IPS-NIHi11 (cell line): ENCODE measurements around the gene THAP2.
A peak's percentile ranks its signal among the peaks of the same experiment; 100 is the strongest.

Experiments
- DNase-seq: peaks from one replicate; pipeline ENCODE4 v3.0.0; 2012; ENCODE audit warnings: mixed read lengths, low spot score

Gene THAP2

GRCh38 chr12:71663561-71664410 lies at the start of gene THAP2, which contains the start of gene ZFC3H1:
Gene THAP2, plus strand, starts transcription at chr12:71664301. Its CDS starts 209 bp downstream, at chr12:71664510.
Gene ZFC3H1, minus strand, starts transcription at chr12:71663848. Its CDS starts 238 bp downstream, at chr12:71663610.
- DNase-seq = peak; percentile 92

GRCh38 chr12:71621938-71622337 lies 42.2 kb upstream of the THAP2 start:
- DNase-seq = no peak

- DNase-seq = no peak
These were observed 38.6 kb upstream of the THAP2 start for GRCh38 chr12:71625476-71625875.

- DNase-seq = no peak
These were observed 38.0 kb upstream of the THAP2 start for GRCh38 chr12:71626098-71626497.

GRCh38 chr12:71626768-71627167 lies 37.3 kb upstream of the THAP2 start:
- DNase-seq = no peak

- DNase-seq = no peak
These were observed 36.6 kb upstream of the THAP2 start for GRCh38 chr12:71627438-71628002.

- peak; percentile 77 for DNase-seq
These were observed 27.4 kb upstream of the THAP2 start for GRCh38 chr12:71636704-71637115.

GRCh38 chr12:71638499-71638898 lies 25.6 kb upstream of the THAP2 start:
- no peak for DNase-seq

- peak; percentile 14 for DNase-seq
These were observed 24.8 kb upstream of the THAP2 start for GRCh38 chr12:71639341-71639760.

- DNase-seq = no peak
These were observed 23.8 kb upstream of the THAP2 start for GRCh38 chr12:71640316-71640715.

GRCh38 chr12:71641390-71641789 lies 22.7 kb upstream of the THAP2 start:
- no peak for DNase-seq

GRCh38 chr12:71642264-71642663 lies 21.8 kb upstream of the THAP2 start:
- DNase-seq = no peak

- DNase-seq = no peak
These were observed 18.8 kb upstream of the THAP2 start for GRCh38 chr12:71645268-71645667.

GRCh38 chr12:71646512-71646911 lies 17.6 kb upstream of the THAP2 start:
- no peak for DNase-seq

- no peak for DNase-seq
These were observed 15.6 kb upstream of the THAP2 start for GRCh38 chr12:71648537-71648936.

- no peak for DNase-seq
These were observed 14.7 kb upstream of the THAP2 start for GRCh38 chr12:71649401-71649800.

- no peak for DNase-seq
These were observed 11.4 kb upstream of the THAP2 start for GRCh38 chr12:71652656-71653055.

GRCh38 chr12:71653137-71653536 lies 11.0 kb upstream of the THAP2 start:
- DNase-seq = no peak

GRCh38 chr12:71654200-71654599 lies 9.9 kb upstream of the THAP2 start:
- no peak for DNase-seq

- DNase-seq = no peak
These were observed 8.6 kb upstream of the THAP2 start for GRCh38 chr12:71655495-71655894.

- DNase-seq = no peak
These were observed 8.2 kb upstream of the THAP2 start for GRCh38 chr12:71655907-71656306.

GRCh38 chr12:71656740-71657139 lies 7.4 kb upstream of the THAP2 start:
- no peak for DNase-seq

GRCh38 chr12:71661977-71662530 lies 2.0 kb upstream of the THAP2 start:
- no peak for DNase-seq
